GM18873 (cell line): Measurements from ENCODE around the gene EEFSEC.

Experiments
- ATAC-seq: cut with Tn5 transposase; IDR thresholded peaks from one replicate; pipeline ENCODE4 v1.9.1; 2021; ENCODE audit warnings: mild to moderate bottlenecking, moderate library complexity, moderate number of reproducible peaks; ENCODE audit not compliant: unreplicated experiment, low FRiP score

EEFSEC gene

DNA sequence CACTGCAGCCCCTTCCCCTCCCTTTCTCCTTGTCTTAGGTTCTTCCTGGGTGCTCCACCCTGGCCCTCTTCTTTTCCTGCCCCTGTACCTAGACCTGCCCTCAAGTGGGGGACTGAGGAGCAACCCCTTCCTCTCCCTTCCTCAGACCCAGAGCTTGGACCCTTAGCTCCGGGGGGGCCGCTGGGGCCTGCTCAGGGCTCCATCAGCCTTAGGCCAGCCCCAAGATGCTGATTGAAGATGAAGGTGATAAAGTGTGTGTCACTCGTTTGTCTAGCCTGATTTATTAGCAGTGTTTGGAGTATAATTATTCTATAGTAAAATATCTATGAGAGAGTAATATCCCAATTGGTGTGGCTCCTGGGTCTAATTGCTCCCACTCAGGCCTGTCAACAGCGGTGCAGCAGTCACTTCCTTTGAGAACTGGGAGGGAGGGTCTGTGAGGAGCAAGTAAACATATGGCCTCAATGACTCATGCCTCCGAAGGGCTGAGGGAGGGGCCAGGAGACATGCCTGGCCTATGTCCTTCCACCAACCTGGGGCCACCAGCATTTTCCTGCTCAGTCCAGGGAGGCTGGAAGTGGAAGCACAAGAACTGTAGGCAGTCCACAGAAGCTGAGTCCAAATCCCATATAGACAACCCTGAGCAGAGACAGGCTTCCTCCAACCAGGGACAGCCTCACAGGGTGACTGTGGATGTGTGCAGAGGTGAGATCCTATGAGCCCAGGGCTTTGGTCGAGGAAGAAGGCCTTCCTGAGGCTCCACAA lies 190.2 kb downstream of the EEFSEC start:
- ATAC-seq: no peak

DNA sequence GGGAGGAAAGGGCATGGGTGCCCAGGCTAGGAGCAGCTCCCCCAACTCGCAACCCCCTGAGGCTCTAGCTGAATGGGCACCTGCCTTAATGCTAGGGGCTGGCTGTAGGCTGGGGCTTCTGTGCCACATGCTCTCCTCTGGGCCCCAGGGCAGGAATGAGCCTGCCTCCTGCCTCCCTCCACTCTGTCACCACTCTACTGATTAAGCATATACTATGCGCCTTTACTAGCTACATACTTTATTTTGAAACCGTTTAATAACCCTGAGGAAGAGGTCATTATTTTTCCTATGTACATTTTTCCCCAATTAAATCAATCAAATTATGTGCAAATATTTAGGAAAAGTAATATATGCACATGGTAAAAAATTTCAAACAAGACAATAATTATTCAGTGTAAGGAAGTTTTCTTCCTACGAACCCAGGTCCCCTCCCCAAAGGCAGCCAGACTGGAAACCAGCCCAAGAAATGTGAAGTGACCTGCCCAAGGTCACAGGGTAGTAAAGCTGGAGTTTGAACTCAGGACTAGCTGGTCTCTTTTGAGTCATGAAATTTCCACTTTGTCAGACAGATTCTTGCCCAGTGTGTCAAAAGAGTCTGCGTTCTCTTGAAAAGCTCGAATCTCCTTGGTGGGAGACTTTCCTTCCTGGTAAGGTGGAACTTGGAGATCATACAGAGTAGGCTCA lies 190.9 kb downstream of the EEFSEC start:
- no peak for ATAC-seq

DNA sequence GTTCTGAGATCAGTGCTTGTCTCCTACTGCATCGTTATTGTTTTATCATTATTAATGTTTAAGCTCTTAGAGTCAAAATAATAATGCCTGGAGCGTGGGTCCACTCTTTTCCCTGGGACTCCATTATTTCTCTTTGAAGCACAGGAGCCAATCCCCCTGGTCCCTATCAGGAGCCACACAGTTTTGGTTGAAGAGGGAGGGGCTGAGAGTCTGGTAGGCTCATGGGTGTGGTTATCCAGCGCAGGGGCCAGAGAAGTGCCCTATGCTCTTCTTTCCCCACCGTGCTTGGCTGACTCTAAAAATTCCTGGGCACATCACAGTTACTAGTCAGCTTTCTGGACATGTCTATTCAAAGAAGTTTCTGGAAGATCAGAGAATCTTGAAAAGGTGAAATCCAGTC lies 191.9 kb downstream of the EEFSEC start:
- no peak for ATAC-seq

DNA sequence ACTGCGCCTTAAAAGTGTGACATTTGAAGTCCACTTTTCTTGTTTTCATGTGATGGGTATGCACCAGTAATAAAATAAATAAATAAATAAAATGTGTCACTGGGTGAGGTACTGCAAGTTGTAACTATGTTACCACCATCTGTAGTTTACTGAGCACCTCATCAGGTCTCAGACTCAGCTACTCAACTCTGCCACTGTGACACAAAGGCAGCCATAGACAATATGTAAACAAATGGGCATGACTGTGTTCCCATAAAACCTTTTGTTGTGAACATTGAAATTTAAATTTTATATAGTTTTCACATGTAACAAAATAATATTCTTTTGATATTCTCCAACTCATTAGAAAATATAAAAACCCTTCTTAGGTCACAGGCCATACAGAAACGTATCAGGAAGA lies 193.3 kb downstream of the EEFSEC start:
- no peak for ATAC-seq

DNA sequence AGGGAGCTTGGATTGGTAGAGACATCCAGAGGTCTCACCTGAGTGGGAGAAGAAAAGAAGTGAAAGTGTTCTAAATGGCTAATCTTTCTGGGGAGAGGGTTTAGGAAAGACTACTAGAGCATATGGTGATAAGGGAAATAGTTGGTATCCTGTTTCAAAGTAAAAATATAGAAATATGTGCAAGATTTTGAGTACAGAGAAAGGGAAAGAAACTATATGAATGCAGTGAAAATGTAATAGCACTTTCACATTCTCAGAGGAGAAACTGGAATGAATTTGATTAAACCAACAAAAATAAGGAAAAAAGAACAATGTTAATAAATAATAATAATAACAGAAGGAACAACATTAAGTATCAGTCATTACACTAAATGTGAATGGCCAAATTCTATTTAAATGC lies 194.0 kb downstream of the EEFSEC start:
- no peak for ATAC-seq

DNA sequence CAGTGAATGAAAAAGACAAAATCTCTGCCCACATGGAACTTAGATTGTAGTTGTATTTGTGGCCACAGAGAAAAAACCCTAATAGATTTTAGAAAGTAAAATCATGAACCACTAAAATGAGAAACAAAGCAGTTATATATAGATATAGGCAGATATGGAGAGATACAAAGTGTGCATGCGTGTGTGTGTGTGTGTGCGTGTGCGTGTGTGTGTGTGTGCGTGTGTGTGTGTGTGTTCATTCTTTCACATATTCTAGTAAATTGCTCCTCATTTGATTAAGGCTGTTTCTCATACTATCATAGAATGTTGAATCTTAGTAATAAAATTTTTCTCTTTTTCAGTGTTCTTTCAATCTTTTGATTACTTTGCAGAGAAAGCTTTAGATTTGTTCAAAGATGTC lies 194.8 kb downstream of the EEFSEC start:
- ATAC-seq: no peak

DNA sequence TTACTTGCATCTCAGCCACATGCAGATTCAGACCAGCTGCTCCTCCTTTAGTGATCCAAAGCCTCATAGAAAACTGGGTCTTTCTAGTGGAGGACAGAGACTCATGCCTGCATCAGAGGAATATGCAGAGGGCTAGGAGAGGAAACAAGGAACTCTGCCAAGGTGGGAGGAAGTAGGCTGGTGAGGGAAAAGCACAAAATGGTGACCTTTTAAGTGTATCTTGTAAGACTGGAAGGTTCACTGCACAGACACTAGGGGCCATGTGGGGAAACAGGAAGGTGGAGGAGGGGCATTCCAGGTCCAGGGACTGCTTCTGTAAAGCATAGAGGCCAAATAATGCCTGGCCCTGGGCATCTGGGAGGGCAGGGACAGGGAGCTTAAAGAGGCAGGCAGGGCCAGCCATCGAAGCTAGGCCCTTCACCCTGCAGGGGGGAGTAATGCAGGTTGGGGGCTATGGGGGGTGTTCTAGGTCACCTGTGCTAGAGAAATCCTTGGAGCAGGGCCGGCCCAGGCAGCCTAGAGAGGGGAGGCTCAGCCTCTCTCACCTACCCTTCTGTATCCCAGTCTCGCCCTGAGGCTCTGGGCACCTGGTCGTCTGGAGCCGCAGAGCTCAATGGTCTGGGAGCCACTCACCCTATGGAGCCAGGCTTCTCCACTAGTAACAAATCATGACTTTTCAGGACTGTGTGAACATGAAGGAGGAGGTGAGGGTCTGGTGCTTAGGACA lies 195.7 kb downstream of the EEFSEC start:
- ATAC-seq: no peak

DNA sequence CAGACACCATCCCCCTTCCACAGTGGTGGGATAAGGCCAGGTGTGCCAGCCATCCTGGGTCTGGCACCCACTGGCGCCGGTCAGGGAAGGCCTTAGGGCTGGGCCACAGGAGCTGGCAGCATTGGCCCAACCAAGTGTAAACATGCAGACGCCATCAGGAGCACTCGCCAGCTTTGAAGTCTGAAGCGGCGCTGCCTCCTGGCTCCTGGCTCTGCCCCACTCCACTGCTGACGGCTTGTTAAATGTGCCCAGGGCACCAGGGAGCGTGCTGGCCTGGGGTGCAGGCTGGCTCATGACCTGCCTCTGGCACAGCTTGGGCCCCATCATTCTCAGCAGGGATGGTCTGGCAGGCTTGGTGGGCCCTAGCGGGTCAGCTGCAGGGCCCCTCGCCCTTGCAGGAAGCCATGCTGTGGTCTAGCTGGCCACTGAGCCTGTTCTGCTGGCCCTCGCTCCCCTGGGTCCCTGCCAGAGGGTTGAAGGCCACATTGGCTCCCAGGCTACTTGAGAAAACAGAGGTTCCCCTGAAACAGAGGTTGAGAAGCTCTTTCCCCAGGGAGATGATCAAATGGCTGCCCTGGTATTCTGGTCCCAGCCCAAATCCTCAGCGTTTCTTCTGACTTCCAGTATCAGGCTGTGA lies 196.8 kb downstream of the EEFSEC start:
- ATAC-seq: no peak

DNA sequence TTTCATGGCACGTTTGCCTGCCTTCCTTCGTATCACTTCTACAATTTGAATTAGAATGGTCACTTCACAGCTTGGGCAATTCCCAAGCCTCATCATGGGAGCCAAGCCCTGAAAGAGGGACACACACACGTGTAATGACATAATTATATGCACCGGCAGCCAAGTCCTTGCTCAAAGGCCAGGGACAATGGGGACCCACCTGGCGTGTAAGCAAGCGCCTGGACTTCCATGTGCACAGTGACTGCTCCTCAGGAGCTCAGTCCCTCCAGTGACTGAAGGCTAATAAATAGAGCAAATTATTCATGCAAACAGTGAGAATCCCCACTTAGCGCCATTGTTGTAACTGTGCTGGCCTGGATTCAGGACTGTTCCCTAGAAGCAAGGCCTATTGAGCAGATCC lies 198.3 kb downstream of the EEFSEC start:
- ATAC-seq: no peak

DNA sequence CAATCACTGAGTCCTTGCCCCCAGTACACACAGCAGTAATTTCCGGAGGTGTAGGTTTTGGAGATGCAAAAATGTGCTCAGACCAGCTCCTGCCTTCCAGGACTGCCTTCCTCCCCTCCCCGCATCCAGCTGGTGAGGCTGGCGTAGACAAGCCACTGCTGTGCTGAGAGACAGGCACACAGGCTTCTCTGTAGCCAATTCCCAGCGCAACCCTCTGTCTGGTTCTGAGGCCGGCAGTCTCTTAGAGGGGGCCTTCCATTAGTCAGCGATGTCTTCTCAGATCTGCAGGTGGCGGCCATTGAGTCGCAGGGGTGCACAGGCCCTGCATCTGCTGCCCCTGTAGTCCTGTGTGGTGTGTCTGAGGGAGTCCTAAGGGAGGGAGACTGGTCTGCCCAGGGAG lies 199.0 kb downstream of the EEFSEC start:
- no peak for ATAC-seq

DNA sequence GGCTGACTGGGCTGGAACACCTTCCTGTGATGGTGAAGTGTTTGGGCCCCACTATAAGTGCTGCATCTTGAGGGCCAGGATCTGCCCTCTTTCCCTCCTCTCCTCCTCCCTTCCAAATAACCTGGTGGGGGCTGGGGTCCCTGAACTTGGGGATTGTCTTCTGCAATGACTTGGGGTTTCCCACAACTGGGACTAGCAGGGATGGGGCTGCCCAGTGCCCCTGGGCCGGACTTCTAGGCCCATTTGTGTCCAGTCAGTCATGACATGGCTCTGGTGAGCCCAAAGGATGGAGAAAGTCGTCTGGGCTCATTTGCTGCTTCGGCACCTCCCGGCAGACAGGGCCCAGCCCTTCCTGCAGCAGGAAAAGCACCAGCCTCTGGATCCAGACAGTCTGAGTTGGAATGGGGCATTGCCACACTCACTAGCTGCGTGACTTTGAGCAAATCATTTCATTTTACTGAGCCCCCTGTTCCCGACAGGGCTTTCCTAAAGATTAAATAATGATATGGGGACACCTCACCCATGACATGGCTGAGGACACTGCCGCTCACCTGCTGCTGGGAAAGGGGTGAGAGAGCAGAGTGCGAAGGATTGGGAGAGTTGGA lies 200.2 kb downstream of the EEFSEC start:
- ATAC-seq: no peak

DNA sequence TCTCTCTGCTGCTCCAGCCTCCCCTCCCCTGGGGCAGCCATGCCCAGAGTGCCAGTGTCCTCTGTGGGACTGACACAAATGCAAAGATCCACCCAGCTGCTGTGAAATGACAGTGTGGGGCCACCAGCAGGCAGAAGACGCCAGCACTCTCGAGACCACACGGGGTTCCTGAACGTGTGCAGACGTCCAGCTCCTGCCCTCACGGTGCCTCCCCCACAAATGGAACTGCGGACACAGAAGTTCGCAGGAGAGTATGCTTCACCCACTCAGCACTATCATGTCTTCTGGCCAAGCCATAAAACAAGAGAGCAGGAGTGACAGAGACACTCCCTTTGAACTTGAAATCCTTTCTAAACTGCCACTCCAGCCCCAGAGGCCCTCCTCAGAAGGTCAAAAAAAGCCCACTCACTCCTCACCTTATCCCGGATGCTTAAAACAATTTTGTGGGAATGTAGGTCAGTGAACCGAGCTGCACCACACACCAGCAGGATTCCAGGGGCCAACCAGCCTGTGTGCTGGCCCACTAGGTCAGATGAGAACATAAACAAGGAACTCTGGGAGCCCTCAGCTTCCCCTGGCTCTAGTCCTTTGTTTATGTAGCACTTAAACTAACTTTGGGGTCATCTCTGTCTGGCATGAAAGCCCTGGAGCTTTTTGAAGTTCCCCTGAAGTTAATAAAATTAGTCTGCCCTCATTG lies 200.9 kb downstream of the EEFSEC start:
- ATAC-seq: no peak

DNA sequence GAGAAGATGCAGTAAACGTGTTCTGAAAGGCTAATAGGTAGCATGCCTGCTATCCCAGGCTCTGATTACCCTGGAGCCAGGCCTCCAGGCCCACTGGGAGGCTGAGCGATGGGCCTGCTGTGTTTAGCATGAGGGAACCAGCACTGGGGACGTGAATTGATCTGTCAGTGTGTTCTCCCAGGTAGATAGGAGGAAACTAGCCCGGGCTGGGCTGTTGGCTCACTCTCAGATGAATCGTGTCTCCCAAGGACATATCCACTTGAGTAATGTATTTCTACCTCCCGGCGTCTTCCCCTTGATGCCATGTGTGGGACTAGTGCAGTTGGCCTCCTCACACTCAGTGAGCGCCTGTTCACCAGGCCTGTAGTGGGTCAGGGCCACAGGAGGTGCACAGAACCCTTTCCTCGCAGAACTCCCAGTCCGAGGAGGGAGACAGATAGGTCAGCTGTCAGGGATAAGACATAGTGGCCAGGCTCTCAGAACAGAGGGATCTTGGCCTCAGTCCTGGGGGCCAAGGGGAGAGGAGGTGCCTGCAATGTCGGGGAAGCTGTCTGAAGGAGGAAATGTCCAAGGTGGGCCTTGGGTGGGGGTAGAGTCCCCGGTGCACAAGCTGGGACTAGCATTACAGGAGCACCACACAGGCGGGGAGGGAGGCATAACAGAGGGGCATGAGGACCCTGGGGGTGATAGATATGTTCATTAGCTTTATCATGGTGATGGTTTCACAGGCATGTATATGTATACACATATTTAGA lies 201.7 kb downstream of the EEFSEC start:
- ATAC-seq: no peak

DNA sequence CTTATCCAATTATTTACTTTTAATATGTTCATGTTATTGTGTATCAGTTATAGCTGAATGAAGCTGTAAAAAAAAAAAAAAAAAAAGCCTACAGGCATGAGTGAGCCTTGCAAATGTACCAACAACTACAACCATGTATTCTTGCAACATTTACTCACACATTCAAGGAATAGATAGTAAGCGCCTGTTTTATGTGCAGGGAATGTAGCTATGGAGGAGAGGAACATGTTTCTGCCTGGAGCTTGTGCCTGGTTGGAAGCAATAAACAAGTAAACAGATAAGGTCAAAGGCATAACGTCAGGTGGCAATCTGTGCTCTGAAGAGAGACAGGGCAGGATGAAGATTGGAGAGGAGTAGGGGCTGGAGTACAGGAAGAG lies 202.2 kb downstream of the EEFSEC start:
- no peak for ATAC-seq

DNA sequence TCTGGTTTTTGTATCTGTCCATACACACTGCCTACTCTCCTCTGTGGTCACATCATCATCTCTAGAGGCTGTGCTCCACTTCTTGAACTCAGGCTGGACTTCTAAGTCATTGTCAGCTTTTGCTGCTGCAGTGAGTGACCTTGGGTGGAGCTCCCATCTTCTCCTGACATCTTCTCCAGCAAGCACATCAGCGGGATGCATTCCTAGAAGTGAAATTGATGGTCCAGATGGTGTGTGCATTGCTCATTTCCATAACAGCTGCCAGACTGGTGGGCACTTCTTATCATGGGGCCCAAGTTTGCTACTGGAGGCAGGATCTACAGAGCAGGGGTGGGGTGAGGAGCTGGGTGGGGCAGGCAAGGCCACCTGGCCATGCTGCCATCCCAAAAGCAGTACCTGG lies 203.5 kb downstream of the EEFSEC start:
- ATAC-seq: no peak

DNA sequence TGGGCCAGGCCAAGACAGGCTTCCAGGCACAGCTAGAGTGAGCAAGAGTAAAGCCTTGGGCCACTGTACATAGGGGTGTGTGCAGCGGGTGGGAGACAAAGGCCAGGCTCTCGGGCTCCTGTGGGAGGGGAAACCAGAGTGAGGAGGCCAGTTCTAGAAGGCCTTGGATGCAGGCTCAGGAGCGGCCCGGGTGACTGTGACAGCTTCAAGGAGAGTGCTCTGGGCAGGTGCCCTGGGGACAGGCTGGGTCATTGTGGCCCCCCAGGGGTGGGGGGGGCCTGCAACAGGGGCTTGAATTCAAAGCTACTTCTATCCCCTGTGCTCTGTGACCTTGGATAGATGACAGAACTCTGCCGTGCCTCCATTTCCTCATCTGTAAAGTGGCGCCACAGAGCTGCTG lies 204.3 kb downstream of the EEFSEC start:
- no peak for ATAC-seq

DNA sequence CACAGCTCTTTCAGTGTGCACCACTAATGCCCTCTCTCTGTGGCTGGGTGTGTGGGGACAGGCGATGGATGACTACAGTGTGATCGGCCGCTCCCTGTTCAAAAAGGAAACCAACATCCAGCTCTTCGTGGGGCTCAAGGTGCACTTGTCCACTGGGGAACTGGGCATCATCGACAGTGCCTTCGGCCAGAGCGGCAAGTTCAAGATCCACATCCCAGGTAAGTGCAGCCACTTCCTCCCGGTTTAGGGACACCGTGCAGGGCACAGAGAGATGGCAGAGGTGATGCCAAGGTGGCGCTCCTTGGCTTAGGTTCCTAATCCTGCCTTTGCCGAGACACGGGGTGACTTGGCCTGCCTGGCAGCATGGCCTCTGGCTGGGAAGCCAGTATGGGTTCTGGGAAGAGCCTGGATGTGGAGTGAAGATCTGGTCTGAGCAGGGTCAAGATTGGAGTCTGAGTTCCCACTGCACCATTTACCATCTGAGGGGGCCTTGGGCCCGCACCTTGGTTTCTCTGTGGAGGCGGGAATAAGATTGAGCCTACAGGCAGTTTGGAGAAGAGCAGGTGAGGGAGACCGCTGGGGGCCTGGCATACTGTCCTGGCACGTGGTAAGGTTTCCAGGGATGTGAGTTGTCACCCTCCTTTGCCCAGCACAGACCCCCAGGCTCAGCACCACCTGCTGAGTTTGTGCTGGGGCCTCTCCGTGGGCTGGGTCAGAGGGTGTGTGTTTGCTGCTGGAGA lies 205.0 kb downstream of the EEFSEC start:
- no peak for ATAC-seq

DNA sequence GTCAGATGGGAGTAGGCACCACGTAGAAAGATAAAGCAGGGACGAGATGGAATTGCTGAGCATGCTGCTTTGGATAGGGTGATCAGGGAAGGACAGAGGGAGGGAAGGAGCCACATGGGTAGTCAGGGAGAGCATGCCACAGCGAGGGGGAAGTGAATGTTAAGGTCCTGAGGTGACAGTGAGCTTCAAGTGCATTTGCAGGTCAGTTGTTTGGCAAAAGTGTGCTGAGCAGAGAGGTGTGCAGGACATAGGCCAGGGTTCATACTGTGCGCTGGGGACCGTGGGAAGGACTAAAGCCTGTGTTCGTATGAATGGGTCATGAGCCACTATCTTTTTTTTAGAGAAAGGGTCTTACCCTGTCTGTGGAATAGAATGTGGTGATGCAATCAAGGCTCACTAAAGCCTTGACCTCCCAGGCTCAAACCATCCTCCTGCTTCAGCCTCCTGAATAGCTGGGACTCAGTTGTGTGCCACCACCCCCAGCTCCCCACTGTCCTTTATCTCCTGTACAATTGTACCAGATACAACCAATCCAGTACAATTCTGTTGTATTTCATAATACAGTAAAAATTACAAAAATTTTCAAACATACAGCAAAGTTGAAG lies 205.9 kb downstream of the EEFSEC start:
- no peak for ATAC-seq
